H9 (cell line): Measurements from ENCODE around the gene SLC25A34. TPM values are rescaled to one million over a fixed set of nuclear protein-coding genes. Genes with fewer than 3 reads are reported as not detected.

Experiments used
- DNase-seq: peaks from one replicate; pipeline ENCODE4 v3.0.0-alpha.2; 2017
- H2AFZ ChIP-seq: one replicate; pipeline ENCODE4 v1.6.1; 2013; ENCODE audit warnings: mild to moderate bottlenecking, low read length, control low read depth, moderate library complexity
- H2AK5ac ChIP-seq: 2 replicates; pipeline ENCODE4 v1.6.1; 2013; ENCODE audit warnings: low read length, control low read depth, mixed read lengths; ENCODE audit not compliant: insufficient read length
- H2BK120ac ChIP-seq: one replicate; pipeline ENCODE4 v1.6.1; 2013; ENCODE audit warnings: low read depth, mild to moderate bottlenecking, low read length, control low read depth, inconsistent platforms; ENCODE audit not compliant: poor library complexity, severe bottlenecking
- H2BK12ac ChIP-seq: 2 replicates; pipeline ENCODE4 v1.6.1; 2013; ENCODE audit warnings: low read length, control low read depth, mixed read lengths, low read depth; ENCODE audit not compliant: insufficient read length
- H2BK15ac ChIP-seq: 2 replicates; pipeline ENCODE4 v1.6.1; 2013; ENCODE audit warnings: low read depth, low read length, control low read depth
- H2BK20ac ChIP-seq: one replicate; pipeline ENCODE4 v1.6.1; 2013; ENCODE audit warnings: low read depth, mild to moderate bottlenecking, low read length, control low read depth, inconsistent platforms; ENCODE audit not compliant: poor library complexity, severe bottlenecking
- H2BK5ac ChIP-seq: 2 replicates; pipeline ENCODE4 v1.6.1; 2013; ENCODE audit warnings: low read length, control low read depth, mixed read lengths; ENCODE audit not compliant: insufficient read length
- H3K14ac ChIP-seq: 2 replicates; pipeline ENCODE4 v1.6.1; 2013; ENCODE audit warnings: low read length, control low read depth; ENCODE audit not compliant: insufficient read depth
- H3K18ac ChIP-seq: 2 replicates; pipeline ENCODE4 v1.6.1; 2013; ENCODE audit warnings: low read depth, mild to moderate bottlenecking, mixed read lengths, low read length, control low read depth; ENCODE audit not compliant: insufficient read length
- H3K23ac ChIP-seq: 2 replicates; pipeline ENCODE4 v1.6.1; 2013; ENCODE audit warnings: low read length, control low read depth, mixed read lengths, low read depth; ENCODE audit not compliant: insufficient read length
- H3K23me2 ChIP-seq: 2 replicates; pipeline ENCODE4 v1.6.1; 2013; ENCODE audit warnings: low read depth, mild to moderate bottlenecking, mixed read lengths, low read length, control low read depth; ENCODE audit not compliant: insufficient read length, poor library complexity, severe bottlenecking
- H3K27ac ChIP-seq: 2 replicates; pipeline ENCODE4 v1.5.1; 2013; ENCODE audit warnings: low read length, control low read depth, mixed read lengths, low read depth; ENCODE audit not compliant: insufficient read length
- H3K27me3 ChIP-seq: 2 replicates; pipeline ENCODE4 v1.6.1; 2013; ENCODE audit warnings: low read length, control low read depth, inconsistent platforms; ENCODE audit not compliant: insufficient read depth
- H3K4ac ChIP-seq: 2 replicates; pipeline ENCODE4 v1.6.1; 2013; ENCODE audit warnings: low read depth, mild to moderate bottlenecking, control low read depth, inconsistent platforms, low read length, moderate library complexity
- H3K4me1 ChIP-seq: 2 replicates; pipeline ENCODE4 v1.6.1; 2013; ENCODE audit warnings: low read length, control low read depth, inconsistent platforms; ENCODE audit not compliant: insufficient read depth
- H3K4me2 ChIP-seq: 2 replicates; pipeline ENCODE4 v1.6.1; 2013; ENCODE audit warnings: low read length, control low read depth, mixed read lengths; ENCODE audit not compliant: insufficient read length, insufficient read depth
- H3K56ac ChIP-seq: 2 replicates; pipeline ENCODE4 v1.6.1; 2013; ENCODE audit warnings: low read depth, mild to moderate bottlenecking, mixed read lengths, low read length, control low read depth; ENCODE audit not compliant: insufficient read length
- H3K79me1 ChIP-seq: 2 replicates; pipeline ENCODE4 v1.6.1; 2013; ENCODE audit warnings: low read depth, mild to moderate bottlenecking, moderate library complexity, low read length, control low read depth, inconsistent platforms; ENCODE audit not compliant: insufficient read depth, poor library complexity, severe bottlenecking
- H3K79me2 ChIP-seq: 2 replicates; pipeline ENCODE4 v1.6.1; 2013; ENCODE audit warnings: low read length, control low read depth, inconsistent platforms; ENCODE audit not compliant: insufficient read depth
- H3K9ac ChIP-seq: 2 replicates; pipeline ENCODE4 v1.6.1; 2013; ENCODE audit warnings: low read length, control low read depth, mixed read lengths; ENCODE audit not compliant: insufficient read length; ENCODE audit errors: extremely low read depth
- H3K9me3 ChIP-seq: one replicate; pipeline ENCODE4 v1.6.1; 2013; ENCODE audit warnings: low read depth, low read length, inconsistent platforms; ENCODE audit not compliant: control insufficient read depth
- H3T11ph ChIP-seq: one replicate; pipeline ENCODE4 v1.6.1; 2013; ENCODE audit warnings: mild to moderate bottlenecking, low read length, control low read depth, inconsistent platforms
- H4K20me1 ChIP-seq: one replicate; pipeline ENCODE4 v1.6.1; 2013; ENCODE audit not compliant: control insufficient read depth, insufficient read length, insufficient read depth
- H4K5ac ChIP-seq: 2 replicates; pipeline ENCODE4 v1.6.1; 2013; ENCODE audit warnings: low read depth, mild to moderate bottlenecking, mixed read lengths, low read length, control low read depth; ENCODE audit not compliant: insufficient read length
- H4K8ac ChIP-seq: replicated peaks from 2 replicates; pipeline ENCODE4 v1.6.1; 2013; ENCODE audit warnings: low read length, control low read depth, mixed read lengths, low read depth; ENCODE audit not compliant: insufficient read length
- H4K91ac ChIP-seq: 2 replicates; pipeline ENCODE4 v1.6.1; 2013; ENCODE audit warnings: low read depth, mild to moderate bottlenecking, moderate library complexity, mixed read lengths, low read length, control low read depth; ENCODE audit not compliant: insufficient read length
- H3K27ac Mint-ChIP-seq, 3 experiments: 2 replicates in 2 of 3; 3 replicates in 1 of 3; pipeline ENCODE4 v1.8.0; 2020 to 2021; ENCODE audit warnings: mixed read lengths in 3 of 3, mild to moderate bottlenecking in 1 of 3, moderate library complexity in 1 of 3
- H3K27me3 Mint-ChIP-seq: 2 replicates; pipeline ENCODE4 v1.8.0; 2021; ENCODE audit warnings: low read depth, mild to moderate bottlenecking, moderate library complexity, mixed read lengths
- H3K36me3 Mint-ChIP-seq, 3 experiments: 2 replicates in 2 of 3; 3 replicates in 1 of 3; pipeline ENCODE4 v1.8.0; 2020 to 2021; ENCODE audit warnings: low read depth in 3 of 3, mixed read lengths in 3 of 3; ENCODE audit not compliant: insufficient read depth in 1 of 3
- H3K4me1 Mint-ChIP-seq, 2 experiments: 2 replicates each; pipeline ENCODE4 v1.8.0; 2020; ENCODE audit warnings: mixed read lengths in 2 of 2
- H3K4me3 Mint-ChIP-seq, 2 experiments: 2 replicates in 1 of 2; 3 replicates in 1 of 2; pipeline ENCODE4 v1.8.0; 2020 to 2021; ENCODE audit warnings: mild to moderate bottlenecking in 2 of 2, mixed read lengths in 2 of 2, moderate library complexity in 1 of 2
- H3K9me3 Mint-ChIP-seq, 2 experiments: 2 replicates in 1 of 2; 3 replicates in 1 of 2; pipeline ENCODE4 v1.8.0; 2020; ENCODE audit warnings: mild to moderate bottlenecking in 2 of 2, mixed read lengths in 2 of 2, moderate library complexity in 1 of 2
- WGBS: extraction: QIAGEN DNeasy Blood & Tissue Kit; methylation state at CpG from one replicate; pipeline ENCODE4 v1.1.7; 2013; ENCODE audit warnings: missing lambda C conversion rate, low lambda C conversion rate, mixed read lengths; ENCODE audit not compliant: insufficient read length; ENCODE audit errors: extremely low coverage; 5-methylcytosine and 5-hydroxymethylcytosine counted together
- total RNA-seq: library from RNA; stranded (reverse); gene quantifications from 2 replicates; pipeline ENCODE4 v1.2.1, GENCODE V29; 2021
- TF ChIP-seq, protein P1 (sequence below): fragments of 200-600 bp; sonication (generic); conservative IDR thresholded peaks from 3 replicates; pipeline ENCODE4 v1.8.0; 2021; ENCODE audit warnings: antibody characterized with exemption, mild to moderate bottlenecking

Gene SLC25A34
- total RNA-seq, 1 experiment from 2014 or later: 1.5 TPM

DNA sequence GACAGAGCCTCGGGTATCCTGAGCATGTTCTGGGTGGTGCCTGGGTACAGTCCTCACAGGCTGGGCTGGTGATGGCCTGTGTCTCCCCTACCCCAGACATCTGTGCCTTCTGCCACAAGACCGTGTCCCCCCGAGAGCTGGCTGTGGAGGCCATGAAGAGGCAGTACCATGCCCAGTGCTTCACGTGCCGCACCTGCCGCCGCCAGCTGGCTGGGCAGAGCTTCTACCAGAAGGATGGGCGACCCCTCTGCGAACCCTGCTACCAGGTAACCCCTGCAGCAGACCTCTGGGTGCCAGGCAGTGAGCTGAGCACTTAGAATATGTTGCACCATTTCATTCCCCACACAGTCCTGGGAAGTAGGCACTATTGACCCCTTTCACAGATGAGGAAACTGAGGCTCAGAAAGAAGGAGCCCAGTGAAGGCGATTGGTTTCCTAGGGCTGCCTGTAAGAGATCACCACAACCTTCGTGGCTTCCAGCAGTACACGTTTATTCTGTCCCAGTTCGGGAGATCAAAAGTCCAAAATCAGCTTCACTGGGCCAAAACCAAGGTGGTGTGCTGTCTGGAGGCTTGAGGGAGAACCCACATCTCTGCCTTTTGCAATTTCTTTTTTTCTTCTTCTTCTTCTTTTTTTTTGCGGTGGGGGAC, 34.4 kb downstream of the SLC25A34 start:
- H3K79me2 ChIP-seq: no peaks in the 10 kb centered on the region
- no peaks in the 10 kb centered on the region for H3K79me1 ChIP-seq
- H2BK120ac ChIP-seq: no peak overlapping the region
- no peaks in the 10 kb centered on the region for H3K9me3 ChIP-seq
- no peak overlapping the region for H2AFZ ChIP-seq
- no peak overlapping the region for H3K9ac ChIP-seq
- H3K23ac ChIP-seq: no peak overlapping the region
- no peak overlapping the region for H3K56ac ChIP-seq
- H3K14ac ChIP-seq: no peak overlapping the region
- H3K18ac ChIP-seq: no peak overlapping the region
- H3K27ac ChIP-seq: no peak overlapping the region
- no peak overlapping the region for H3K4ac ChIP-seq
- no peaks in the 10 kb centered on the region for H3K4me1 Mint-ChIP-seq
- DNase-seq: no peak
- H3K4me1 ChIP-seq: no peaks in the 10 kb centered on the region
- H2AK5ac ChIP-seq: no peak overlapping the region
- H3K36me3 Mint-ChIP-seq: peaks cover 45 to 77% (median 54%) of the 10 kb centered on the region in 3 experiments
- no peak overlapping the region for H2BK12ac ChIP-seq
- no peak overlapping the region for H4K91ac ChIP-seq
- no peaks in the 10 kb centered on the region for H3K23me2 ChIP-seq
- TF ChIP-seq, protein P1, sequence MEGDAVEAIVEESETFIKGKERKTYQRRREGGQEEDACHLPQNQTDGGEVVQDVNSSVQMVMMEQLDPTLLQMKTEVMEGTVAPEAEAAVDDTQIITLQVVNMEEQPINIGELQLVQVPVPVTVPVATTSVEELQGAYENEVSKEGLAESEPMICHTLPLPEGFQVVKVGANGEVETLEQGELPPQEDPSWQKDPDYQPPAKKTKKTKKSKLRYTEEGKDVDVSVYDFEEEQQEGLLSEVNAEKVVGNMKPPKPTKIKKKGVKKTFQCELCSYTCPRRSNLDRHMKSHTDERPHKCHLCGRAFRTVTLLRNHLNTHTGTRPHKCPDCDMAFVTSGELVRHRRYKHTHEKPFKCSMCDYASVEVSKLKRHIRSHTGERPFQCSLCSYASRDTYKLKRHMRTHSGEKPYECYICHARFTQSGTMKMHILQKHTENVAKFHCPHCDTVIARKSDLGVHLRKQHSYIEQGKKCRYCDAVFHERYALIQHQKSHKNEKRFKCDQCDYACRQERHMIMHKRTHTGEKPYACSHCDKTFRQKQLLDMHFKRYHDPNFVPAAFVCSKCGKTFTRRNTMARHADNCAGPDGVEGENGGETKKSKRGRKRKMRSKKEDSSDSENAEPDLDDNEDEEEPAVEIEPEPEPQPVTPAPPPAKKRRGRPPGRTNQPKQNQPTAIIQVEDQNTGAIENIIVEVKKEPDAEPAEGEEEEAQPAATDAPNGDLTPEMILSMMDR: no peak
- no peaks in the 10 kb centered on the region for H3K27me3 Mint-ChIP-seq
- no peaks in the 10 kb centered on the region for H3K27me3 ChIP-seq
- no peak overlapping the region for H2BK20ac ChIP-seq
- no peaks in the 10 kb centered on the region for H4K20me1 ChIP-seq
- no peak overlapping the region for H4K8ac ChIP-seq
- no peak overlapping the region for H4K5ac ChIP-seq
- H3K4me3 Mint-ChIP-seq: no peak overlapping the region
- no CpG with 5 or more reads among the region's 14 CpGs for WGBS
- H2BK5ac ChIP-seq: no peak overlapping the region
- H3T11ph ChIP-seq: no peak overlapping the region
- H3K27ac Mint-ChIP-seq: no peak overlapping the region
- no peak overlapping the region for H2BK15ac ChIP-seq
- H3K4me2 ChIP-seq: no peak overlapping the region
- H3K9me3 Mint-ChIP-seq: no peaks in the 10 kb centered on the region
